Stromal cell of bone marrow (primary cell): ENCODE measurements around the gene WDR54.
"Not testable (repeated sequence)": the region's sequence is repeated elsewhere in the genome, so short reads cannot be mapped to it uniquely, and the experiment has no call there.

ENCODE experiments used
- DNase-seq: peaks from one replicate; pipeline ENCODE4 v3.0.0-alpha.2; 2012; ENCODE audit warnings: low read depth

Gene WDR54

DNA sequence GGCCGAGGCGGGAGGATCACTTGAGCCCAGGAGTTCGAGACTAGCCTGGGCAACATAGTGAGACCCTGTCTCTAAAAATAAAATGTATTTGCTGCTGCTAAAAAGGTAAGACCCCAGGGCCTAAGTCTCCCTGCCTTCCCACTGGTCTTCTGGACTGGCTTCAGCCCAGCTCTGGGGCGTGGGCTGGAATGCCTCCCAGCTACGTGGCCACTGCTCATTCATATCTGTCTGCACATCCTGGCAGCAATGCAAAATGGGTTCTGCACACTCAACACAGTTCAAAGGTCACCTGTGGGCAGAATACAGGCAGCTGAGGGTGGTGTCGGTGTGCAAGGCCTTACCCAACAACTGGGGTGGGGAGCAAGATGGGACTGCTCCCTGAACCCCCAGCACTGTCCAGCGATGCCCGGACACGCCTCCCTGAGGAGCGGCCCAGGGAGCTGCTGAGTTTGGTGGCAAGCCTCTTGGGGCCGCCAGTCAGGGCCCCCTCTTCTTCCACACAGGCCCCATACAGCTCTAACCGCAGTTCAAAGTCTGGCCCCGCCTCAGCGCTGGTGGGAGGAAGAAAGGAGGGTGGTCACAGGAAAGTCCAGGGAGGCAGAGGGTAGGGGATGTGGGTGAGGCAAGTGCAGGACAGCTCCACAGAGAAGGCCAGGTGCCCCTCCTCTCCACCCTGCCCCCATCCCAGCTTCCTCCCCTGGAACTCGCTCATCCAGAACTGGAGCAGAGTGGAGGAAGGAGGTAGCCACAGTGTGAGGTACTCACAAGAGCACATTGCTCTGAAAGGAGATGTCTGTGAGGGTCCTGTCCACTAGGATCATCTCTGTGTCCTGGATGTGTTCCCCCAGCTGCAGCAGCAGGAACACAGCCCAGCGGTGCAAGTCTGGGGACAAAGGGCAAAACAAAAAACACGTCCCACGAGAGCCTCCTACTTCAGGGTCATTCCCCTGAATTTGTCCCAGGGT lies 8.2 kb downstream of the WDR54 start:
- DNase-seq = no peak

GRCh38 chr2:74430502-74430901 lies 9.0 kb downstream of the WDR54 start:
- DNase-seq = no peak

- no peak for DNase-seq
These were observed 14.7 kb downstream of the WDR54 start for GRCh38 chr2:74436111-74436805.

GRCh38 chr2:74436848-74437695 lies 15.5 kb downstream of the WDR54 start:
- no peak for DNase-seq

- no peak for DNase-seq
These were observed 16.7 kb downstream of the WDR54 start for GRCh38 chr2:74438248-74438647.

DNA sequence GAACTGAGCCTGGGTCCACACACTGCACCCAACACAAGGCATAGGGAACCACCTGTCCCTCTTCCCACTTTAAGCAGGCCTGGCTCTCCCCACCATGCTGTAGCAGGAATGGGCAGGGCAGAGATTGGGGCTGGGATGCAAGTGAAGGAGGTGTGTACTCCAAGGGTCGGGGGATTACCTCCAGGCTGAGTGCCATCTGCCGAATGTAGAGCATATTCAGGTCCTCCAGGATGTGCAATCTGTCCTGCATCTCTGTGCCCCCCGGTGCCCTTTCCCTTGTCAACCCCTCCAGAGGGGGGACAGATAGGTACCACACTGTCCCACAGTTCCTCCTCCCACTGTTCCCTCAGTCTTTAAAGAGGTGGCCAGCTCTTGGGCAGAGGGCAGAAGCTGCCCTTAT lies 17.8 kb downstream of the WDR54 start:
- DNase-seq = no peak

DNA sequence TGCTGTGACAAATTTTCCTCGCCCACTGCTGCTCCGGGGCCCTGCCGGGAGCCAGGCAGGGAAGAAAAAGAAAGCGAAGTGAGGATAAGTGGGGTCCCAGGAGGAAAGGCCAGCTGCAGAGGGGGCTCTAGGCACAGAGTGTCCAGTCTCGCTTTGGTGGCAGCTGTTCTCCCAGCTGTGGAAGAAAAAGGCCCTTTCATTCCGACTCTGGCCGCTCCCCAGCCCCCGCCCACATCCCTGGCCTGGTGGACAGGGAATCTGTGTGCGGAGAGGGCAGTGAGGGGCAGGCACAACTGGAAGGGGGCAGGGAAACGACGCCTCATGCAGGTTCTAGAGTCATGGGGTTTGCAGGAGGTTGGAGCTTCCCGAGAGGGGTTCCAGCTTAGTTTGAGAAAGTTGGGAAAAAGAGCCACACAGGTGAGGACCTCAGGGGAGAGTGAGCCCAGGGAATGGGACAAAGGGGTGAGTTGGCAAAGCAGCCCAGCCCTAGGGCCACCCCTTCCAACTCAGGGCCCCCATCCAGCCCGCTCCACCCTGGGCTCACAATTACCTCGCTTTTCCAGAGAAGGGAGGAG lies 18.4 kb downstream of the WDR54 start:
- no peak for DNase-seq

- DNase-seq = no peak
These were observed 19.0 kb downstream of the WDR54 start for GRCh38 chr2:74440378-74441169.

- DNase-seq = no peak
These were observed 19.7 kb downstream of the WDR54 start for GRCh38 chr2:74441170-74441689.

GRCh38 chr2:74441690-74442482 lies 20.4 kb downstream of the WDR54 start, which contains the start of gene RTKN:
Gene RTKN (minus strand): TSS chr2:74441937. CDS start chr2:74441816, 121 bp downstream.
- no peak for DNase-seq

DNA sequence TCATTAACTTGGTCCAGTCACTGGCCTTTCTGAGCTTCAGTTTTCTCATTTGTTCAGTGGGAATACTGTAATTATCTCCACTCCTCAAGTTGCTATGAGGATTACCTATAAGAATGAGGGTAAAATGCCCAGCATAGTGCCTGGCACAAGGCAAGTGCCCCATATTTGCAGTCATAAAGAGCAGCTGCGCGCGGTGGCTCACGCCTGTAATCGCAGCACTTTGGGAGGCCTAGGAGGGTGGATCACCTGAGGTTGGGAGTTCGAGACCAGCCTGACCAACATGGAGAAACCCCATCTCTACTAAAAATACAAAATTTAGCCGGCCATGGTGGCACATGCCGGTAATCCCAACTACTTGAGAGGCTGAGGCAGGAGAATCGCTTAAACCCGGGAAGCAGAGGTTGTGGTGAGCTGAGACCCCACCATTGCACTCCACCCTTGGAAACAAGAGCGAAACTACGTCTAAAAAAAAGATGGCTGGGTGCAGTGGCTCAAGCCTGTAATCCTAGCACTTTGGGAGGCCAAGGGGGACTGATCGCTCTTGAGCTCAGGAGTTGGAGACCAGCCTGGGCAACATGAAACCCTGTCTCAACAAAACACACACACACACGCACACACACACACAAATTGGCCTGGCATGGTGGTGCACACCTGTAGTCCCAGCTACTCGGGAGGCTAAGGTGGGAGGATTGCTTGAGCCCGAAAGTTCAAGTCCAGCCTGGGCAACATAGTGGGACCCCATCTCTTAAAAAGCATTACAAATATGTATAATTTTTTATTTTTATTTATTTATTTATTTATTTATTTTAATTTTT lies 21.2 kb downstream of the WDR54 start:
- DNase-seq = not testable (repeated sequence)

GRCh38 chr2:74444498-74445318 lies 23.2 kb downstream of the WDR54 start:
- no peak for DNase-seq

- DNase-seq = no peak
These were observed 25.9 kb downstream of the WDR54 start for GRCh38 chr2:74447230-74447999.

GRCh38 chr2:74448771-74449170 lies 27.2 kb downstream of the WDR54 start:
- DNase-seq = no peak

- DNase-seq = no peak
These were observed 29.1 kb downstream of the WDR54 start for GRCh38 chr2:74450570-74451190.

DNA sequence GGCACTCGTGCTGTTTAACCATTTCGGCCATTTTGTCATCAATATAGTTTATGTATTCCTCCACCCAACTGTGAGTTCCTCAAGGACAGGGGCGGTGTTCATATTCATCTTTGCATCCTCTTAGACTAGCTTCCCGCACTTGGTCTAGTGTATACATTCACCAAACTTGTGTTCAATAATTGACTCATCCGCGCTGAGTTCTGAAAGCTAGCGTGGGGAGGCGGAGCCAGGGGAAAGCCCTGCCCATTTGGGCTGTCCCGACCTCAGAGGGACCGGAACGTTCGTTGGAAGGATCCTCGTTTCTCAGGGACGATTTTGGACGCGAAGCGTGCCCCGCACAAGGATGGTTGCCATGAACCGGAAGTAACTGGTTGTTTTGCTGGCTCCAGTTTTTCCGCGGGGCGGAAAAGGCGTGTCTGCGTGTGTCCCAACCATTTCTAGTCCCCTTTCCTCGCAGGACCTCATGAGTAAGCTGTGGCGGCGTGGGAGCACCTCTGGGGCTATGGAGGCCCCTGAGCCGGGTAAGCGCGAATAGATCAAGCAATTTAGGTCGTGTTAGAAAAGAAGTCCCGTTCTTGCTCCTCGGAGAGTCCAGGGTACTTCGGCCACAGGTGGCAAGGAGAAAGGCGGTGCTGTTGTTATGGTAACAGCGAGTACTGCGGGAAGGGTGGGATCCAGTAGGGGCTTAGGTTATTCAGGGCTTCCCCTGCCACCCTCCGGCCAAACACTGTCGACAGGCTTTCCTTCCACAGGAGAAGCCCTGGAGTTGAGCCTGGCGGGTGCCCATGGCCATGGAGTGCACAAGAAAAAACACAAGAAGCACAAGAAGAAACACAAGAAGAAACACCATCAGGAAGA lies 33.4 kb downstream of the WDR54 start, which contains the start of gene INO80B:
INO80B (plus strand) TSS at position 434 of the 858 bp plus-strand sequence; CDS start at position 464, 30 bp downstream.
- peak; percentile 96 for DNase-seq
